ENCODE data around the gene FGF12. TPM values are rescaled to one million over a fixed set of nuclear protein-coding genes. Genes with fewer than 3 reads are reported as not detected.
"Not testable (repeated sequence)": the region's sequence is repeated elsewhere in the genome, so short reads cannot be mapped to it uniquely, and the experiment has no call there.

FGF12 gene
- total RNA-seq, 1 experiment from 2014 or later, result 1.5 TPM

GRCh38 chr3:192621909-192622308 lies 105.4 kb downstream of the FGF12 start:
- DNase-seq (ENCODE audit: low read depth), result no peak
- in situ Hi-C loops (cut with HindIII; ENCODE audit: low pct_unique_long_range_greater_than_20kb, low sequenced_read_pairs), result no loop called here

GRCh38 chr3:192620275-192620674 lies 107.1 kb downstream of the FGF12 start:
- no peak for DNase-seq (ENCODE audit: low read depth)
- in situ Hi-C loops (cut with HindIII; ENCODE audit: low pct_unique_long_range_greater_than_20kb, low sequenced_read_pairs), result no loop called here

GRCh38 chr3:192611411-192611810 lies 115.9 kb downstream of the FGF12 start:
- DNase-seq (ENCODE audit: low read depth), result no peak
- in situ Hi-C loops (cut with HindIII; ENCODE audit: low pct_unique_long_range_greater_than_20kb, low sequenced_read_pairs), result no loop called here

- in situ Hi-C loops (cut with HindIII; ENCODE audit: low pct_unique_long_range_greater_than_20kb, low sequenced_read_pairs), result no loop called here
- no peak for DNase-seq (ENCODE audit: low read depth)
These were observed 118.4 kb downstream of the FGF12 start for GRCh38 chr3:192608726-192609600.

GRCh38 chr3:192607798-192608197 lies 119.5 kb downstream of the FGF12 start:
- DNase-seq (ENCODE audit: low read depth), result no peak

GRCh38 chr3:192597913-192598312 lies 129.4 kb downstream of the FGF12 start:
- DNase-seq (ENCODE audit: low read depth), result no peak
- in situ Hi-C loops (cut with HindIII; ENCODE audit: low pct_unique_long_range_greater_than_20kb, low sequenced_read_pairs), result no loop called here

More at GRCh38 chr3:192607798-192608197, 119.5 kb downstream of the FGF12 start:
- in situ Hi-C loops (cut with HindIII; ENCODE audit: low pct_unique_long_range_greater_than_20kb, low sequenced_read_pairs), result no loop called here

GRCh38 chr3:192597506-192597905 lies 129.8 kb downstream of the FGF12 start:
- in situ Hi-C loops (cut with HindIII; ENCODE audit: low pct_unique_long_range_greater_than_20kb, low sequenced_read_pairs), result no loop called here

GRCh38 chr3:192578729-192579128 lies 148.6 kb downstream of the FGF12 start:
- in situ Hi-C loops (cut with HindIII; ENCODE audit: low pct_unique_long_range_greater_than_20kb, low sequenced_read_pairs), result no loop called here
- DNase-seq (ENCODE audit: low read depth), result no peak

More at GRCh38 chr3:192597506-192597905, 129.8 kb downstream of the FGF12 start:
- DNase-seq (ENCODE audit: low read depth), result no peak

GRCh38 chr3:192577811-192578210 lies 149.5 kb downstream of the FGF12 start:
- DNase-seq (ENCODE audit: low read depth), result no peak
- in situ Hi-C loops (cut with HindIII; ENCODE audit: low pct_unique_long_range_greater_than_20kb, low sequenced_read_pairs), result no loop called here

GRCh38 chr3:192577271-192577670 lies 150.1 kb downstream of the FGF12 start:
- in situ Hi-C loops (cut with HindIII; ENCODE audit: low pct_unique_long_range_greater_than_20kb, low sequenced_read_pairs), result no loop called here

GRCh38 chr3:192576704-192577103 lies 150.6 kb downstream of the FGF12 start:
- DNase-seq (ENCODE audit: low read depth); in situ Hi-C loops (cut with HindIII; ENCODE audit: low pct_unique_long_range_greater_than_20kb, low sequenced_read_pairs): not testable (repeated sequence)

More at GRCh38 chr3:192577271-192577670, 150.1 kb downstream of the FGF12 start:
- no peak for DNase-seq (ENCODE audit: low read depth)

GRCh38 chr3:192575879-192576506 lies 151.3 kb downstream of the FGF12 start:
- in situ Hi-C loops (cut with HindIII; ENCODE audit: low pct_unique_long_range_greater_than_20kb, low sequenced_read_pairs), result no loop called here
- DNase-seq (ENCODE audit: low read depth), result no peak

GRCh38 chr3:192573240-192573639 lies 154.1 kb downstream of the FGF12 start:
- no peak for DNase-seq (ENCODE audit: low read depth)
- in situ Hi-C loops (cut with HindIII; ENCODE audit: low pct_unique_long_range_greater_than_20kb, low sequenced_read_pairs), result no loop called here

- in situ Hi-C loops (cut with HindIII; ENCODE audit: low pct_unique_long_range_greater_than_20kb, low sequenced_read_pairs), result no loop called here
- peak; percentile 52 for DNase-seq (ENCODE audit: low read depth)
These were observed 156.2 kb downstream of the FGF12 start for GRCh38 chr3:192570821-192571791.

GRCh38 chr3:192570315-192570714 lies 157.0 kb downstream of the FGF12 start:
- no peak for DNase-seq (ENCODE audit: low read depth)
- in situ Hi-C loops (cut with HindIII; ENCODE audit: low pct_unique_long_range_greater_than_20kb, low sequenced_read_pairs), result no loop called here

GRCh38 chr3:192566706-192567290 lies 160.5 kb downstream of the FGF12 start:
- DNase-seq (ENCODE audit: low read depth), result peak; percentile 45

GRCh38 chr3:192564611-192565010 lies 162.7 kb downstream of the FGF12 start:
- DNase-seq (ENCODE audit: low read depth), result no peak
- in situ Hi-C loops (cut with HindIII; ENCODE audit: low pct_unique_long_range_greater_than_20kb, low sequenced_read_pairs), result no loop called here

More at GRCh38 chr3:192566706-192567290, 160.5 kb downstream of the FGF12 start:
- in situ Hi-C loops (cut with HindIII; ENCODE audit: low pct_unique_long_range_greater_than_20kb, low sequenced_read_pairs), result no loop called here

- in situ Hi-C loops (cut with HindIII; ENCODE audit: low pct_unique_long_range_greater_than_20kb, low sequenced_read_pairs), result no loop called here
These were observed 163.9 kb downstream of the FGF12 start for GRCh38 chr3:192563417-192563816.

More at GRCh38 chr3:192563417-192563816, 163.9 kb downstream of the FGF12 start:
- DNase-seq (ENCODE audit: low read depth), result no peak
